ENCODE data around the gene RAVER2. TPM values are rescaled to one million over a fixed set of nuclear protein-coding genes. Genes with fewer than 3 reads are reported as not detected.

RAVER2 gene
- total and polyA plus RNA-seq, 2 experiments from 2014 or later = 0.63 to 2.4 TPM

DNA sequence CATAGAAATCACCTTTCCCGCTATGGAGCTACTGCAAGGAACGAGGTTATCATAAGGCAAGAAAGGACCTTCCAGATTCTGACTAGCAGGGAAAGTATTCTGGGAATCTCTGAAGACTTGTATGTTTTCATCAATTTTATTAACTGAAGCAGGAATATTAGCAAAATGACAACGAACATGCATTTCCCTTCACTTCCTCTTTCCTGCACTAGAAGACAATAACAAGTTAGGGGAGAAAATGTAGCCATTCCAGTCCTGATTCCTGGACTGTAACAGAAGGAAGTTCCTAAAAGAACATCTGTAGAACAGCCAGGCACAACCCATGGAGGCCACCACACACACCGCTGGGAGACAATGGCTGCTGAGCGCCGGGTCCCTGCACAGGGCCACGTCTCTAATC lies 106.8 kb downstream of the RAVER2 start:
- H3K9me2 ChIP-seq (ENCODE audit: insufficient read depth) = no peaks in the 10 kb centered on the region
- H3K4me2 ChIP-seq (ENCODE audit: unreplicated experiment) = no peak overlapping the region
- no peak overlapping the region for H3K4me3 ChIP-seq
- H3K9ac ChIP-seq = no peak overlapping the region
- no peaks in the 10 kb centered on the region for H3K27me3 ChIP-seq (replicated peaks; ENCODE audit: insufficient read depth)
- no peaks in the 10 kb centered on the region for H3K9me3 ChIP-seq (ENCODE audit: low read depth)
- H3K27ac ChIP-seq = no peak overlapping the region
- WGBS, 2 experiments (ENCODE audit: low coverage in 1 of 2, low lambda C conversion rate in 2 of 2, missing lambda C conversion rate in 2 of 2) = 84 to 86% methylated on average over 7 of the region's 7 CpGs
- no peaks in the 10 kb centered on the region for H4K20me1 ChIP-seq (ENCODE audit: insufficient read depth)
- no peaks in the 10 kb centered on the region for H3K4me1 ChIP-seq (ENCODE audit: insufficient read depth)
- TF ChIP-seq EZH2phosphoT487 (IDR thresholded peaks at IDR 0.05; ENCODE audit: insufficient read depth, low read depth) = no peak
- no peak for TF ChIP-seq EZH2 (IDR thresholded peaks at IDR 0.05; ENCODE audit: insufficient read depth, poor library complexity, severe bottlenecking)
- no peak for DNase-seq
- H3F3A ChIP-seq (ENCODE audit: insufficient read depth) = no peaks in the 10 kb centered on the region
- no peaks in the 10 kb centered on the region for H3K79me2 ChIP-seq (ENCODE audit: insufficient read depth)
- in situ Hi-C loops (cut with MboI) = no loop called here
- H2AFZ ChIP-seq = no peak overlapping the region
- peaks cover 41% of the 10 kb centered on the region; the same call in 1 of the 2 replicates for H3K36me3 ChIP-seq (ENCODE audit: low read depth)

DNA sequence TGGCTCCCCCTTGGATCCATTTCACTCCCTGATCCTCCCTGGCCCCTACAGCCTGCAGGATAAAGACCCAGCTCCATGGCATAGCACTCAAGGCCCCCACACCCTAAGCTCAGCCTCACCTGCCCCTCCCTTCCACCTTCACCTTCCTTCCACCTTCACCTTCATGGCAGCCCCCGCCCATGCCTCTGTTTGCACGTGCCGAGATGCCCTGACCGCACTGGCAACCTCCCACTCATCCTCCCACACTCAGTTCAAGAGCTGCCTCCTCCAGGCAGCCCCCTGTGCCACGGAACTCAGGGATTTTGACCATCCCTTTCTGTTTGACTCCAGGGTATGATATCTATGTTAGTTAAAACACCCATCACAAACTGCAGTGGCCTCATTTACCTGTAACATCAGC lies 109.8 kb downstream of the RAVER2 start:
- no peak for DNase-seq
- WGBS, 2 experiments (ENCODE audit: low coverage in 1 of 2, low lambda C conversion rate in 2 of 2, missing lambda C conversion rate in 2 of 2) = 86 to 92% methylated on average over 5 of the region's 5 CpGs
- Histone ChIP-seq H3K9me2 (ENCODE audit: insufficient read depth) (no peaks in the 10 kb centered on the region), H3K79me2 (ENCODE audit: insufficient read depth) (no peaks in the 10 kb centered on the region), H4K20me1 (ENCODE audit: insufficient read depth) (no peaks in the 10 kb centered on the region), H2AFZ (no peak overlapping the region), H3K27ac (no peak overlapping the region), H3F3A (ENCODE audit: insufficient read depth) (no peaks in the 10 kb centered on the region), H3K9ac (no peak overlapping the region), H3K4me3 (no peak overlapping the region), H3K4me1 (ENCODE audit: insufficient read depth) (no peaks in the 10 kb centered on the region), H3K27me3 (replicated peaks; ENCODE audit: insufficient read depth) (no peaks in the 10 kb centered on the region), H3K9me3 (ENCODE audit: low read depth) (no peaks in the 10 kb centered on the region), H3K4me2 (ENCODE audit: unreplicated experiment) (no peak overlapping the region), H3K36me3 (ENCODE audit: low read depth) (peaks cover 42% of the 10 kb centered on the region)
- in situ Hi-C loops (cut with MboI) = no loop called here
- TF ChIP-seq EZH2 (IDR thresholded peaks at IDR 0.05; ENCODE audit: insufficient read depth, poor library complexity, severe bottlenecking) = no peak
- TF ChIP-seq EZH2phosphoT487 (IDR thresholded peaks at IDR 0.05; ENCODE audit: insufficient read depth, low read depth) = no peak

DNA sequence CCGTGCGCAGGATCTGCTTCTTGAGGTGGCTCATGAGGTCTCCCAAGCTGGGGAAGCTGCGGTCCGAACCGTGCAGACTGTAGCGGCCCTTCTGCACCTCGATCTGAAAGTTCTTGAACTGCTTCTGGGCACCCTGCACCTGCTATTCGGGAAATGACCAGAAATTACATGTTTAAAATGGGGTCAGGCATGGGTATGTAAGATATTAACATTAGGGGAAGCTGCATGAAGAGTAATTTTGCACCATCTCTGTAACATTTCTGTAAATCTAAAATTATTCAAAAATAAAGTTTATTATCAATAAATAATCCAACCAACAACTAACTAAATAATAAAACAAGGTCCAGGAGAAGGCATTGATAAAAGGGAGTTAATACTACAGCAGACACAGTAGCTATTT lies 110.7 kb downstream of the RAVER2 start:
- Histone ChIP-seq H3K4me3 (no peak overlapping the region), H3K9ac (no peak overlapping the region), H3K27ac (no peak overlapping the region), H3K79me2 (ENCODE audit: insufficient read depth) (no peaks in the 10 kb centered on the region), H2AFZ (no peak overlapping the region), H3F3A (ENCODE audit: insufficient read depth) (no peaks in the 10 kb centered on the region), H3K36me3 (ENCODE audit: low read depth) (peaks cover 46% of the 10 kb centered on the region), H3K4me1 (ENCODE audit: insufficient read depth) (no peaks in the 10 kb centered on the region), H3K9me3 (ENCODE audit: low read depth) (no peaks in the 10 kb centered on the region), H3K4me2 (ENCODE audit: unreplicated experiment) (no peak overlapping the region), H3K9me2 (ENCODE audit: insufficient read depth) (no peaks in the 10 kb centered on the region), H4K20me1 (ENCODE audit: insufficient read depth) (no peaks in the 10 kb centered on the region), H3K27me3 (replicated peaks; ENCODE audit: insufficient read depth) (no peaks in the 10 kb centered on the region)
- TF ChIP-seq EZH2phosphoT487 (IDR thresholded peaks at IDR 0.05; ENCODE audit: insufficient read depth, low read depth) (no peak), EZH2 (IDR thresholded peaks at IDR 0.05; ENCODE audit: insufficient read depth, poor library complexity, severe bottlenecking) (no peak)
- in situ Hi-C loops (cut with MboI) = no loop called here
- WGBS, 2 experiments (ENCODE audit: low coverage in 1 of 2, low lambda C conversion rate in 2 of 2, missing lambda C conversion rate in 2 of 2) = 85 to 87% methylated on average over 8 of the region's 8 CpGs
- no peak for DNase-seq

DNA sequence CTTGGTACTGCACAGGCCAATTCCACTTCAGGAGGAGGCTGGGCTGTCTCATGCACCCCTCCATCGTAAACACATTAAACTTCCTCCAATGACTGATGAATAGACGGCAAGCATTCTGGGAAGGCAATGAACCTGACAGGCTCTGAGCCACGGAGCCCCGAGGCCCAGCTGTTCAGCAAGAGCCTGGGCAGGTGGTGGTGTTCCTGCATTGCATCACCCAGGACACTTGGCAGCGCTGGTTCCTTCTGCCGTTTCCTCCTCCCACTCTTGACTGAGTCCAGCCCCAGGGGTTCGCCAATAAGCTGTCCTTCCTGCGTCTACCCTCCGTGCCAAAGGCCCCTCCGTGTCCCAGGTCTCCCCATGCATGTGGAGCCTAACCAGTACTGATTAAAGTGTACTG lies 111.7 kb downstream of the RAVER2 start:
- Histone ChIP-seq H3K4me3 (no peak overlapping the region), H3K9me3 (ENCODE audit: low read depth) (no peaks in the 10 kb centered on the region), H2AFZ (no peak overlapping the region), H3F3A (ENCODE audit: insufficient read depth) (no peaks in the 10 kb centered on the region), H3K4me1 (ENCODE audit: insufficient read depth) (no peaks in the 10 kb centered on the region), H3K79me2 (ENCODE audit: insufficient read depth) (no peaks in the 10 kb centered on the region), H3K9ac (no peak overlapping the region), H3K9me2 (ENCODE audit: insufficient read depth) (no peaks in the 10 kb centered on the region), H3K27ac (no peak overlapping the region), H3K4me2 (ENCODE audit: unreplicated experiment) (no peak overlapping the region), H3K36me3 (ENCODE audit: low read depth) (peaks cover 42% of the 10 kb centered on the region), H4K20me1 (ENCODE audit: insufficient read depth) (no peaks in the 10 kb centered on the region), H3K27me3 (replicated peaks; ENCODE audit: insufficient read depth) (no peaks in the 10 kb centered on the region)
- 88% methylated on average over 10 of the region's 10 CpGs for WGBS, 2 experiments (ENCODE audit: low coverage in 1 of 2, low lambda C conversion rate in 2 of 2, missing lambda C conversion rate in 2 of 2)
- TF ChIP-seq EZH2 (IDR thresholded peaks at IDR 0.05; ENCODE audit: insufficient read depth, poor library complexity, severe bottlenecking) = no peak
- no peak for TF ChIP-seq EZH2phosphoT487 (IDR thresholded peaks at IDR 0.05; ENCODE audit: insufficient read depth, low read depth)
- in situ Hi-C loops (cut with MboI) = no loop called here
- no peak for DNase-seq

DNA sequence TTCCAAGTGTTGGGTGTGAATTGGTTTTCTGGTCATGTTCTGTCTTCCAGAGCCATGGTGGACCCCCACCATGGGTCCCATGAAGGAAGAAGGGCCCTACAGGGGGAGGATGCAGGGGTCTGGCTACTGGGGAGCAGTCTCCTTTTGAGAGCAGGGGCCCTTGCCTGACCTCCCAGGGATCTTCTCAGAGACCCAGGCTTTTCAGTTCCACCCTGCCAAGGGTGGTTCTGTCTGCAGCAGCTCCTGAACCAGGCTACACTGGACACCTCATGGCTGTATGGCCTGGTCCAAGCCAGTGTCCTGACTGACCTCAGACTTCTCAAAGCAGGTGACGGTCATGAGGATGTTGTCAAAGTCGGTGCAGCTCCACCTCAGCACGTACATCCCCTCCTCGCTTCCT lies 112.5 kb downstream of the RAVER2 start:
- Histone ChIP-seq H3K4me3 (no peak overlapping the region), H3K9me3 (ENCODE audit: low read depth) (no peaks in the 10 kb centered on the region), H3F3A (ENCODE audit: insufficient read depth) (no peaks in the 10 kb centered on the region), H3K4me2 (ENCODE audit: unreplicated experiment) (no peak overlapping the region), H2AFZ (no peak overlapping the region), H3K27me3 (replicated peaks; ENCODE audit: insufficient read depth) (no peaks in the 10 kb centered on the region), H3K9me2 (ENCODE audit: insufficient read depth) (no peaks in the 10 kb centered on the region), H3K27ac (no peak overlapping the region), H4K20me1 (ENCODE audit: insufficient read depth) (no peaks in the 10 kb centered on the region), H3K79me2 (ENCODE audit: insufficient read depth) (no peaks in the 10 kb centered on the region), H3K4me1 (ENCODE audit: insufficient read depth) (no peaks in the 10 kb centered on the region), H3K9ac (no peak overlapping the region), H3K36me3 (ENCODE audit: low read depth) (peaks cover 42% of the 10 kb centered on the region)
- in situ Hi-C loops (cut with MboI) = no loop called here
- WGBS, 2 experiments (ENCODE audit: low coverage in 1 of 2, low lambda C conversion rate in 2 of 2, missing lambda C conversion rate in 2 of 2) = 100% methylated on average over 4 of the region's 4 CpGs
- DNase-seq = no peak
- TF ChIP-seq EZH2 (IDR thresholded peaks at IDR 0.05; ENCODE audit: insufficient read depth, poor library complexity, severe bottlenecking) = no peak
- TF ChIP-seq EZH2phosphoT487 (IDR thresholded peaks at IDR 0.05; ENCODE audit: insufficient read depth, low read depth) = no peak

Data from GM23248 (cell line).